ENCODE data around the gene SLC35F6. TPM values are rescaled to one million over a fixed set of nuclear protein-coding genes. Genes with fewer than 3 reads are reported as not detected.
A peak's percentile ranks its signal among the peaks of the same experiment; 100 is the strongest.

The SLC35F6 gene
- total and polyA plus RNA-seq, 9 of the 15 experiments (the other 6 are each of a cell fraction or from before 2014, with no cell fraction given), result 11.9 to 47.3 (median 22.5) TPM

DNA sequence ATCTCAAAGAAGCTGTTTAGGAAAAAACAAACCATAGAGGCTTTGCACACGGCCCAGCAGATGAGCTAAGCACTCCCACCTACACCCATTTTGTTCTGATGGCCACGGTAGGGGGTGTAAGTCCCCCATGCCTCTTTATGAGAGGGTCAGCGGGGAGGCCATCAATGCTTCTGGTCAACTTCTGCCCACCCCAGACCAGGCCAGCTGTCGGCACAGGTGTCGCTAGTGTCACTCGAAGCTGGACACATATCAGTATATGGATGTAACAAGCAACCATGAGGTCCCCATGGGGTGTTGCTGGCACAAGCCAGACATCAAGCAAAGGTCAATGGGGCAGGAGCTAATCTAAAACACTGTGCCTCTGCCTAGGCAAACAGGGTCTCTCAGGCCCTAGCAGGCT, 23.7 kb upstream of the SLC35F6 start:
- Histone ChIP-seq H3K9ac (ENCODE audit: insufficient read depth in 1 of 2, low read depth in 2 of 2, low read length in 2 of 2) (no peak overlapping the region), H3K9me3 (replicated peaks; ENCODE audit: control insufficient read depth, insufficient read depth, low read depth, low read length) (no peaks in the 10 kb centered on the region), H3K27ac (ENCODE audit: extremely low read depth, low read depth, low read length) (no peak overlapping the region), H3K27me3 (ENCODE audit: control insufficient read depth in 2 of 2, insufficient read depth in 2 of 2, low read length in 2 of 2) (0 out of 5 replicates have a peak, but pooled peaks cover 0 to 5% of the 10 kb centered on the region in 2 experiments), H3K9me1 (ENCODE audit: control insufficient read depth, insufficient read depth, low read length) (no peaks in the 10 kb centered on the region), H3K4me3 (no peak overlapping the region), H4K20me1 (replicated peaks; ENCODE audit: control insufficient read depth, insufficient read depth, low read length) (no peaks in the 10 kb centered on the region), H3K79me2 (ENCODE audit: control insufficient read depth, insufficient read depth, low read length) (no peaks in the 10 kb centered on the region), H3K36me3 (ENCODE audit: control insufficient read depth, insufficient read depth, low read length) (no peaks in the 10 kb centered on the region), H3K4me1 (replicated peaks in 1 of 2; ENCODE audit: control insufficient read depth in 2 of 2, insufficient read depth in 2 of 2, low read length in 2 of 2) (peaks cover 0 to 7% of the 10 kb centered on the region in 2 experiments; a peak in 2 of 5 replicates), H2AFZ (ENCODE audit: low read depth, low read length) (peak overlapping the region; percentile 14; the same call in 1 of the 2 replicates), H3K4me2 (ENCODE audit: insufficient read depth, low read length) (no peak overlapping the region)
- ChIA-PET POLR2A (interaction anchor here (0.7 to 0.9 kb wide), 2 partner anchors 8 to 226 kb away, joined by 3 to 4 read pairs; no protein-coding TSS in a partner anchor), CTCF (ENCODE audit: low intra/inter-chr PET ratio) (no interaction called here)
- ATAC-seq (no peak), DNase-seq (ENCODE audit: extremely low read depth in 1 of 4, low spot score in 3 of 4) (no peak), FAIRE-seq (no peak)
- no TSS peak for BruUV-seq (replicated peaks)
- in situ Hi-C loops (cut with MboI), result loop anchor here (5.0 kb wide), 1 partner anchor 138 kb away; no protein-coding TSS in a partner anchor
- intact Hi-C loops (cut with micrococcal nuclease), result loop anchor here (5.0 to 10.0 kb wide), 2 partner anchors 58 to 236 kb away; no protein-coding TSS in a partner anchor
- WGBS (ENCODE audit: insufficient coverage, low coverage, missing lambda C conversion rate), result 49% methylated on average over 6 of the region's 6 CpGs
- TF ChIP-seq, protein P1, sequence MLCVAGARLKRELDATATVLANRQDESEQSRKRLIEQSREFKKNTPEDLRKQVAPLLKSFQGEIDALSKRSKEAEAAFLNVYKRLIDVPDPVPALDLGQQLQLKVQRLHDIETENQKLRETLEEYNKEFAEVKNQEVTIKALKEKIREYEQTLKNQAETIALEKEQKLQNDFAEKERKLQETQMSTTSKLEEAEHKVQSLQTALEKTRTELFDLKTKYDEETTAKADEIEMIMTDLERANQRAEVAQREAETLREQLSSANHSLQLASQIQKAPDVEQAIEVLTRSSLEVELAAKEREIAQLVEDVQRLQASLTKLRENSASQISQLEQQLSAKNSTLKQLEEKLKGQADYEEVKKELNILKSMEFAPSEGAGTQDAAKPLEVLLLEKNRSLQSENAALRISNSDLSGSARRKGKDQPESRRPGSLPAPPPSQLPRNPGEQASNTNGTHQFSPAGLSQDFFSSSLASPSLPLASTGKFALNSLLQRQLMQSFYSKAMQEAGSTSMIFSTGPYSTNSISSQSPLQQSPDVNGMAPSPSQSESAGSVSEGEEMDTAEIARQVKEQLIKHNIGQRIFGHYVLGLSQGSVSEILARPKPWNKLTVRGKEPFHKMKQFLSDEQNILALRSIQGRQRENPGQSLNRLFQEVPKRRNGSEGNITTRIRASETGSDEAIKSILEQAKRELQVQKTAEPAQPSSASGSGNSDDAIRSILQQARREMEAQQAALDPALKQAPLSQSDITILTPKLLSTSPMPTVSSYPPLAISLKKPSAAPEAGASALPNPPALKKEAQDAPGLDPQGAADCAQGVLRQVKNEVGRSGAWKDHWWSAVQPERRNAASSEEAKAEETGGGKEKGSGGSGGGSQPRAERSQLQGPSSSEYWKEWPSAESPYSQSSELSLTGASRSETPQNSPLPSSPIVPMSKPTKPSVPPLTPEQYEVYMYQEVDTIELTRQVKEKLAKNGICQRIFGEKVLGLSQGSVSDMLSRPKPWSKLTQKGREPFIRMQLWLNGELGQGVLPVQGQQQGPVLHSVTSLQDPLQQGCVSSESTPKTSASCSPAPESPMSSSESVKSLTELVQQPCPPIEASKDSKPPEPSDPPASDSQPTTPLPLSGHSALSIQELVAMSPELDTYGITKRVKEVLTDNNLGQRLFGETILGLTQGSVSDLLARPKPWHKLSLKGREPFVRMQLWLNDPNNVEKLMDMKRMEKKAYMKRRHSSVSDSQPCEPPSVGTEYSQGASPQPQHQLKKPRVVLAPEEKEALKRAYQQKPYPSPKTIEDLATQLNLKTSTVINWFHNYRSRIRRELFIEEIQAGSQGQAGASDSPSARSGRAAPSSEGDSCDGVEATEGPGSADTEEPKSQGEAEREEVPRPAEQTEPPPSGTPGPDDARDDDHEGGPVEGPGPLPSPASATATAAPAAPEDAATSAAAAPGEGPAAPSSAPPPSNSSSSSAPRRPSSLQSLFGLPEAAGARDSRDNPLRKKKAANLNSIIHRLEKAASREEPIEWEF (CRISPR knock-in tag; IDR thresholded peaks at IDR 0.05), result no peak
- TF ChIP-seq, protein P2, sequence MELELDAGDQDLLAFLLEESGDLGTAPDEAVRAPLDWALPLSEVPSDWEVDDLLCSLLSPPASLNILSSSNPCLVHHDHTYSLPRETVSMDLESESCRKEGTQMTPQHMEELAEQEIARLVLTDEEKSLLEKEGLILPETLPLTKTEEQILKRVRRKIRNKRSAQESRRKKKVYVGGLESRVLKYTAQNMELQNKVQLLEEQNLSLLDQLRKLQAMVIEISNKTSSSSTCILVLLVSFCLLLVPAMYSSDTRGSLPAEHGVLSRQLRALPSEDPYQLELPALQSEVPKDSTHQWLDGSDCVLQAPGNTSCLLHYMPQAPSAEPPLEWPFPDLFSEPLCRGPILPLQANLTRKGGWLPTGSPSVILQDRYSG (tag; conservative IDR thresholded peaks at IDR 0.05; ENCODE audit: low read depth), result no peak
- TF ChIP-seq, protein P3, sequence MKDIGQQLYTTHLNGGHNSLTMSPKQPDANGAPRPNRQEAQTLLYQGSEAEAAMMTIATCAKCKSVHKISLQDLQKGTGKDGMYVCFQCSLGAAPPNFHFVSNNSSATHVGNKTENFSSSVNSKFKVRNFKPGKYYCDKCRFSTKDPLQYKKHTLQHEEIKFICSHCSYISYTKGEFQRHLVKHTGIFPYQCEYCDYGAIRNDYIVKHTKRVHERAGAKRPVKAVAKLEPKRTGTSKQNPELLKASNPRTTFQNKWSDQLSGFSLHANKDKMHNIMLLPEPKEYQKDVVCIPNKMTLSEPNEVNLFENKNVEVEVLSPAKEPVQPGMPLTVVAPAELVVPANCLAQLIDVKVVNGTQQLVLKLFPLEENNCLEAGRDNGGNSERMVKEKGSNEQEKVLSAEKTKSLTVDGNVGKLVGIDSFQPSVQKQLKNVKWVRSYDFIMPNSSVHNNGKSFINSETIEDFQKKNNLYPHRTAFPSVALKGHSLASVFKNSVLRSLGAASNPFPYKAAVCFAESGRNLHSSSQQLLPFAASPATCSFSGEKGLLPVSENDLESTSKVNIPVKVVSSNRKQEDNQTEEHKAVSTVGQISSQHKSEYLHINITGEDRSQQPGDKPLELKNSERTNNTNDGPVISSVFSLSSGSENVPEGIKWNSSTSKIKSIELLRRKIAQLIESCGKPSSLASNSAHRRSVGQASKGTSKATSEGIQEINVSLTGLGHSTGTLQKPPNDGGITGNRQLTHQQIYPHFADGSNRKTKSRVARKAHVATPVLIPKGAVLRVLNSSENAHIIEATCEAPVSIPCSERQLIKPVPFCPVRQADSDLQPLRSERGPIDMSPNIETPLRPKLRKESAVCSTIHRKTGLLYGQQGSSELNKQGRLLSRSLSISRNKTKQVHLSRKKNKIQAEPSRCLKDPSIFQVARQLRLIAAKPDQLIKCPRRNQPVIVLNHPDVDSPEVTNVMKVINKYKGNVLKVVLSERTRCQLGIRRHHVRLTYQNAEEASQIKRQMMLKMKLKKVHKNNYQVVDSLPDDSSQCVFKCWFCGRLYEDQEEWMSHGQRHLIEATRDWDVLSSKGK (CRISPR knock-in tag; IDR thresholded peaks at IDR 0.05), result no peak
- TF ChIP-seq BRD9 (IDR thresholded peaks at IDR 0.05; ENCODE audit: low read depth, partially characterized antibody) (no peak), JUND (IDR thresholded peaks at IDR 0.05; ENCODE audit: borderline replicate concordance, low read depth, low read length) (no peak), JUND (tag; IDR thresholded peaks at IDR 0.05; ENCODE audit: borderline replicate concordance, low read depth, low read length) (no peak), TBL1XR1 (IDR thresholded peaks at IDR 0.05; ENCODE audit: low read length in 2 of 2) (no peak), SP1 (CRISPR knock-in tag; IDR thresholded peaks at IDR 0.05) (no peak), CBX8 (IDR thresholded peaks at IDR 0.05; ENCODE audit: borderline replicate concordance, extremely low read depth, low read depth, low read length, poor library complexity, severe bottlenecking) (no peak), ZNF696 (CRISPR knock-in tag; conservative IDR thresholded peaks at IDR 0.05) (no peak), HDAC2 (IDR thresholded peaks at IDR 0.05) (no peak), SRSF9 (IDR thresholded peaks at IDR 0.05; ENCODE audit: borderline replicate concordance, low read depth, low read length) (no peak)

All from K562 (cell line).